Breast epithelium (tissue), 4 donors: Measurements from ENCODE around the gene TFE3. TPM values are rescaled to one million over a fixed set of nuclear protein-coding genes. Genes with fewer than 3 reads are reported as not detected.
A peak's percentile ranks its signal among the peaks of the same experiment; 100 is the strongest.

Source experiments
- DNase-seq, 2 donors: peaks; one replicate each; pipeline ENCODE4 v3.0.0-alpha.2; 2019; ENCODE audit warnings: low spot score in 2 of 2
- H3K27ac ChIP-seq, 2 donors: fragments of 200-600 bp; sonication (generic) in 1 of 2; one replicate each; pipeline ENCODE4 v1.5.1; 2016 to 2019; ENCODE audit warnings: mild to moderate bottlenecking in 1 of 2
- H3K27me3 ChIP-seq, 2 donors: fragments of 200-600 bp; sonication (generic) in 1 of 2; one replicate each; pipeline versions ENCODE4 v1.5.1 to v1.6.0; 2017 to 2019; ENCODE audit warnings: control low read depth in 1 of 2, mild to moderate bottlenecking in 1 of 2
- H3K36me3 ChIP-seq: fragments of 200-600 bp; one replicate; pipeline ENCODE4 v1.5.1; 2019
- H3K4me1 ChIP-seq, 2 donors: fragments of 200-600 bp; sonication (generic); one replicate each; pipeline ENCODE4 v1.5.1; 2016 to 2019; ENCODE audit warnings: control low read depth in 1 of 2
- H3K4me3 ChIP-seq, 3 donors: fragments of 200-600 bp; sonication (generic); 1 replicate in 2 of 3; 2 replicates in 1 of 3; pipeline ENCODE4 v1.5.1; 2016 to 2019; ENCODE audit warnings: mild to moderate bottlenecking in 3 of 3, moderate library complexity in 2 of 3
- H3K9me3 ChIP-seq, 2 donors: fragments of 200-600 bp; sonication (generic) in 1 of 2; one replicate each; pipeline ENCODE4 v1.5.1; 2016 to 2019; ENCODE audit warnings: control low read depth in 1 of 2
- POLR2A ChIP-seq: fragments of 450-650 bp; IDR thresholded peaks from one replicate; pipeline ENCODE4 v1.6.1; 2016; ENCODE audit warnings: antibody characterized with exemption, mild to moderate bottlenecking, moderate library complexity
- POLR2AphosphoS5 ChIP-seq, 3 donors: sonication (generic); formaldehyde crosslinking; IDR thresholded peaks; one replicate each; pipeline ENCODE4 v1.6.1; 2017; ENCODE audit warnings: antibody characterized with exemption in 3 of 3
- intact Hi-C: fragments of 100-400 bp; cut with DNase I; formaldehyde crosslinking; loops from one replicate; pipeline ENCODE4 v1.15.1; 2023; ENCODE audit warnings: low total_unique reads
- total RNA-seq, 3 donors: library from RNA; depleted of rRNA; stranded (reverse); fragments of >200 nt; gene quantifications; one replicate each; pipeline ENCODE4 v1.1.0, GENCODE V29; 2016
- TF ChIP-seq, protein P1 (sequence below), 3 donors: fragments of 450-650 bp; IDR thresholded peaks; one replicate each; pipeline ENCODE4 v1.5.1; 2016 to 2017; ENCODE audit warnings: antibody characterized with exemption in 3 of 3, mild to moderate bottlenecking in 3 of 3, moderate library complexity in 3 of 3

TFE3 gene
- total RNA-seq, 3 donors from 2014 or later = 44.1 to 93.3 (median 52.1) TPM

DNA sequence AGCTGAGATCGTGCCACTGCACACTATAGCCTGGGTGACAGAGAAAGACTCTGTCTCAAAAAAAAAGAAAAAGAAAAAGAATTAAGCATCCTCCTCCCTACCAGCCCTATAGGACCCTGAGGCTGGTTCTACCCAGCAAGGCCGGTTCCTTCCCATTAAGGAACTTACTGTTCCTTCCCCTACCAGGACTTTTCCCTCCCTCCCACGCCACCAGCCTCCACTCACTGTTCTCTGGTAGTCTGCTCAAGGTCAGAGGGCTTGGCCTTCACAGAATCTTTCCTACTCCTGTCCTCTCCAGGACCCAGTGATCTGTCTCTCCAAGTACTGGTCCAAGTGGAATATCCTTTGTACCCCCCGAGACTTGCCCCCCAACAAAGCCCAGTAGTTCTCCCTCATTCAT lies 42.5 kb downstream of the TFE3 start:
- Histone ChIP-seq H3K36me3 (no peaks in the 10 kb centered on the region), H3K27ac (no peak overlapping the region)
- TF ChIP-seq POLR2AphosphoS5 (IDR thresholded peaks at IDR 0.05) = no peak
- no peak for TF ChIP-seq POLR2A
- TF ChIP-seq, protein P1, sequence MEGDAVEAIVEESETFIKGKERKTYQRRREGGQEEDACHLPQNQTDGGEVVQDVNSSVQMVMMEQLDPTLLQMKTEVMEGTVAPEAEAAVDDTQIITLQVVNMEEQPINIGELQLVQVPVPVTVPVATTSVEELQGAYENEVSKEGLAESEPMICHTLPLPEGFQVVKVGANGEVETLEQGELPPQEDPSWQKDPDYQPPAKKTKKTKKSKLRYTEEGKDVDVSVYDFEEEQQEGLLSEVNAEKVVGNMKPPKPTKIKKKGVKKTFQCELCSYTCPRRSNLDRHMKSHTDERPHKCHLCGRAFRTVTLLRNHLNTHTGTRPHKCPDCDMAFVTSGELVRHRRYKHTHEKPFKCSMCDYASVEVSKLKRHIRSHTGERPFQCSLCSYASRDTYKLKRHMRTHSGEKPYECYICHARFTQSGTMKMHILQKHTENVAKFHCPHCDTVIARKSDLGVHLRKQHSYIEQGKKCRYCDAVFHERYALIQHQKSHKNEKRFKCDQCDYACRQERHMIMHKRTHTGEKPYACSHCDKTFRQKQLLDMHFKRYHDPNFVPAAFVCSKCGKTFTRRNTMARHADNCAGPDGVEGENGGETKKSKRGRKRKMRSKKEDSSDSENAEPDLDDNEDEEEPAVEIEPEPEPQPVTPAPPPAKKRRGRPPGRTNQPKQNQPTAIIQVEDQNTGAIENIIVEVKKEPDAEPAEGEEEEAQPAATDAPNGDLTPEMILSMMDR (IDR thresholded peaks at IDR 0.05) = no peak

DNA sequence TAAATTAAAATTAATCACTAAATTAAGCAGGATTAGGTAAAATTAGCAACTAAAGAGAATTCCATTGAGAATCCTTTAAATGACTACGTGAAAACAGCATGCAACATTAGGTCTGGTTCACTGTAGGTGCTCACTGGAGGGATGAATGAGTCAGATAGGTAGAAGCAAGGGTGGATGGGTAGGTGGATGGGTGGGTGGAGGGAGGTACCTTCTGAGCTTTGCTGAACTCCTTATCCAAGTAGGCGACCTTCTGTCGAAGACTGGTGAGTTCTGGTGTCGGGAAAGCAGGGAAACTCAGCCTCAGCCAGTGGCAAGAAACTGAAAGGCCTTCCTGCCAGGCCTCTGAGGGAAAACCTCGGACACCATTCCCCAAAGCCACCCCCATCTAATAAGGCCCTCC lies 44.1 kb downstream of the TFE3 start:
- intact Hi-C loops = no loop called here
- H3K4me1 ChIP-seq = no peaks in the 10 kb centered on the region
- H3K4me3 ChIP-seq = no peak overlapping the region
- H3K9me3 ChIP-seq = no peaks in the 10 kb centered on the region
- H3K27ac ChIP-seq = no peak overlapping the region
- no peaks in the 10 kb centered on the region for H3K36me3 ChIP-seq
- TF ChIP-seq, protein P1 (IDR thresholded peaks at IDR 0.05) = no peak
- TF ChIP-seq POLR2A (no peak), POLR2AphosphoS5 (IDR thresholded peaks at IDR 0.05) (no peak)
- H3K27me3 ChIP-seq = peaks cover 3 to 27% of the 10 kb centered on the region in 2 donors
- no peak for DNase-seq

More for the DNA sequence above, 42.5 kb downstream of the TFE3 start:
- H3K27me3 ChIP-seq = peaks cover 3 to 22% of the 10 kb centered on the region in 2 donors
- H3K4me3 ChIP-seq = peak overlapping the region in 1 of 3 donors; percentile 82
- no peaks in the 10 kb centered on the region for H3K4me1 ChIP-seq
- no peaks in the 10 kb centered on the region for H3K9me3 ChIP-seq
- intact Hi-C loops = no loop called here
- DNase-seq = no peak

DNA sequence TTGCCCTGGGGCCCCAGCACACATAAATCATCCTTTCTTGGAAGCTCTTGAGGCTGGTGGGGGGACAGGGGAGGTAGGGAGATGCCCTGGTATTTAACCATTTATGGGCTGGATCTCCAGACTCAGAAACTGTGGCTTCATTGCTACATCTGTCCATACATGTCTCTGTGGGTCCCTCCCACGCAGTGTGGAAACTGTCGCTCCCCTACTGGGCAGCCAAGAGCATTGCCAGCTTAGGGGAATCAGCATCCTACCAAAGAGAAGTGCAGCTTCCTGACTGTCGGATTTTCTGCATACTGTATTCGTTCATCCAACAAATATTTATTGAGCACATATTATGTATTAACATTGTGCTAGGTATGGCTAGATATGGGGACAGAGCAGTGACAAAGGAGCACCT lies 44.8 kb downstream of the TFE3 start:
- TF ChIP-seq POLR2AphosphoS5 (IDR thresholded peaks at IDR 0.05) (no peak), POLR2A (no peak)
- TF ChIP-seq, protein P1 (IDR thresholded peaks at IDR 0.05) = no peak

DNA sequence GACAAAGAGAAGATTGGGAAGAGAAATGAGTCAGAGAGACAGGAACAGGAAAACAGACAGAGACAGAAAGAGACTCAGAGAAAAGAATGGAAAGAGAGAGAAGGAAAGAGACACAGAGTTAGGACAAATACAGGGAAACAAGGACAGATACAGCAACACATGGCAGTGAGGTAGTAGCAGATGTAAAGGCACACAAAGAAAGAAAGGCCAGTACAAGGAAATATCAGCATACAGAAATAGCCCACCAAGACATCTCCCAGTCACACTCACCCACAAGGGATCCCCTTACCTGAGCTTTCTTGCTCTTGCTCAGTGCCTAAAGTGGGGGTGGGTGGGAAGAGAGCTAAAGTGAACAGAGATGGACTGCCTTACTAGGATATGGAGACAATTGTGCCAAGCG lies 45.3 kb downstream of the TFE3 start:
- intact Hi-C loops = no loop called here

More for the DNA sequence above, 44.8 kb downstream of the TFE3 start:
- Histone ChIP-seq H3K27ac (no peak overlapping the region), H3K4me3 (no peak overlapping the region), H3K36me3 (no peaks in the 10 kb centered on the region), H3K9me3 (no peaks in the 10 kb centered on the region), H3K4me1 (no peaks in the 10 kb centered on the region), H3K27me3 (peaks cover 3 to 27% of the 10 kb centered on the region in 2 donors)
- no peak for DNase-seq
- intact Hi-C loops = no loop called here

DNA sequence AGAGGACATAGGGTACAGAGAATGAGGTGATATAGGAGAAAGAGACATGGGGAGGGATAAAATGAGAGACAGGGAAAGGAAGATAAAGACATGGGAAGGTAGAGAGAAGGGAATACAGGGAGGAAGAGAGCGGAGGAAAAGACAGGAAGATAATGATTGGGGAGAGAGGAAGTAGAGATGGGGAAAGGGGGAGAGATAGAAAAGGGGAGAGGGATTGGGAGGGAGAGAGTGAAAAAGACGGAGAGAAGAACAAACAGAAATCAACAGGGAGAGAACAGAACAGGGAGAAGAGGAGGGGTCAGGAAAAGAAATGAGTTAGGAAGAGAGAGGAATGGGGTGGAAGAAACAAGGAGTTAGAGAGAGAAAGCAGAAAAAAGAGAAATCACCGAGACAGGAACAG lies 45.7 kb downstream of the TFE3 start:
- H3K27ac ChIP-seq = no peak overlapping the region
- no peaks in the 10 kb centered on the region for H3K4me1 ChIP-seq
- TF ChIP-seq POLR2AphosphoS5 (IDR thresholded peaks at IDR 0.05) (no peak), POLR2A (no peak)
- TF ChIP-seq, protein P1 (IDR thresholded peaks at IDR 0.05) = no peak
- H3K9me3 ChIP-seq = no peaks in the 10 kb centered on the region
- no peak overlapping the region for H3K4me3 ChIP-seq
- no peak for DNase-seq
- intact Hi-C loops = no loop called here
- H3K36me3 ChIP-seq = no peaks in the 10 kb centered on the region
- peaks cover 3 to 29% of the 10 kb centered on the region in 2 donors for H3K27me3 ChIP-seq

More for the DNA sequence above, 45.3 kb downstream of the TFE3 start:
- no peak for TF ChIP-seq POLR2A
- no peak overlapping the region for H3K27ac ChIP-seq
- H3K4me1 ChIP-seq = no peaks in the 10 kb centered on the region
- no peaks in the 10 kb centered on the region for H3K36me3 ChIP-seq
- peaks cover 3 to 27% of the 10 kb centered on the region in 2 donors for H3K27me3 ChIP-seq
- DNase-seq = no peak
- H3K4me3 ChIP-seq = no peak overlapping the region
- H3K9me3 ChIP-seq = no peaks in the 10 kb centered on the region

DNA sequence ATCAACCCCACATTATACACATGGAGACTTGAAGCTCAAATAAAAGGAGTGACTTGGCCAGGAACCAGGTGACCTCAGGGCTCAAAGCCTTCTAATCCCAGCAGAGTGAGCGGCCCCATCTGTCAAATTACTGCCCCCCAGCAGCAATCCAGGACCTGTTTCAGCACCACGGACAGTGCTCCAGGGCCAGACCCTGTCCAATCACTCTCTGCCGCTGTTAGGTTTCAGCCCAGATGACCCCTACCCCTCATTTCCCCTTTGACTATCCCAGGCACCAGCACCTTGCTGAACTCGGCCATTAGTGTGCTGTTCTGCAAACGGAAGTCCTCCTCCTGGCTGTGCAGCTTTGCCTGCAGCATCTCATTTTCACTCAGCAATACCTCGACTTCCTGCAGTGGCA lies 46.2 kb downstream of the TFE3 start:
- intact Hi-C loops = no loop called here
- no peak overlapping the region for H3K4me3 ChIP-seq
- TF ChIP-seq POLR2AphosphoS5 (IDR thresholded peaks at IDR 0.05) = no peak
- TF ChIP-seq POLR2A = no peak
- TF ChIP-seq, protein P1 (IDR thresholded peaks at IDR 0.05) = no peak
- no peaks in the 10 kb centered on the region for H3K9me3 ChIP-seq
- H3K27ac ChIP-seq = no peak overlapping the region
- H3K4me1 ChIP-seq = no peaks in the 10 kb centered on the region
- H3K27me3 ChIP-seq = peaks cover 3 to 33% of the 10 kb centered on the region in 2 donors
- no peak for DNase-seq
- H3K36me3 ChIP-seq = no peaks in the 10 kb centered on the region
